HG02588 (cell line): ENCODE measurements around the gene CHRFAM7A.
"Not testable (repeated sequence)": the region's sequence is repeated elsewhere in the genome, so short reads cannot be mapped to it uniquely, and the experiment has no call there.

Experiments used
- ATAC-seq: cut with Tn5 transposase; IDR thresholded peaks from one replicate; pipeline ENCODE4 v1.9.1; 2021; ENCODE audit warnings: mild to moderate bottlenecking, moderate library complexity; ENCODE audit not compliant: unreplicated experiment

Gene CHRFAM7A

GRCh38 chr15:30326145-30326544 is 67.2 kb downstream of the CHRFAM7A start:
- not testable (repeated sequence) for ATAC-seq

- ATAC-seq = not testable (repeated sequence)
These were observed 72.3 kb downstream of the CHRFAM7A start for GRCh38 chr15:30321063-30321462.

GRCh38 chr15:30315704-30316103 is 77.6 kb downstream of the CHRFAM7A start:
- ATAC-seq = not testable (repeated sequence)

GRCh38 chr15:30310575-30310974 is 82.8 kb downstream of the CHRFAM7A start:
- not testable (repeated sequence) for ATAC-seq
